Loucy (cell line): ENCODE data around the gene TGFBR3L.

Experiments used
- H2AFZ ChIP-seq: fragments of 200-600 bp; sonication (generic); 2 replicates; pipeline ENCODE4 v1.6.0; 2016; ENCODE audit warnings: antibody characterized with exemption, mild to moderate bottlenecking, low read length, moderate library complexity
- H3F3A ChIP-seq: fragments of 200-600 bp; 2 replicates; pipeline ENCODE4 v1.6.0; 2016; ENCODE audit warnings: antibody characterized with exemption, low read depth, mild to moderate bottlenecking
- H3K27me3 ChIP-seq: fragments of 200-600 bp; sonication (generic); 2 replicates; pipeline ENCODE4 v1.6.1; 2014; ENCODE audit warnings: low read length, mild to moderate bottlenecking; ENCODE audit not compliant: insufficient read depth, poor library complexity, severe bottlenecking
- H3K36me3 ChIP-seq: fragments of 200-600 bp; sonication (generic); 2 replicates; pipeline ENCODE4 v1.6.1; 2016; ENCODE audit warnings: low read length; ENCODE audit not compliant: insufficient read depth
- H3K4me1 ChIP-seq: fragments of 200-600 bp; sonication (generic); 2 replicates; pipeline ENCODE4 v1.5.1; 2014; ENCODE audit warnings: low read length, mild to moderate bottlenecking; ENCODE audit not compliant: insufficient read depth, poor library complexity, severe bottlenecking
- H3K4me2 ChIP-seq: fragments of 200-600 bp; sonication (generic); 2 replicates; pipeline ENCODE4 v1.6.0; 2014; ENCODE audit warnings: antibody characterized with exemption, low read length, low read depth, mild to moderate bottlenecking; ENCODE audit not compliant: poor library complexity, severe bottlenecking
- H3K4me3 ChIP-seq: fragments of 200-600 bp; sonication (generic); 2 replicates; pipeline ENCODE4 v1.5.1; 2014; ENCODE audit warnings: low read length, mild to moderate bottlenecking, mixed read lengths; ENCODE audit not compliant: poor library complexity, severe bottlenecking
- H3K79me2 ChIP-seq: fragments of 200-600 bp; sonication (generic); 2 replicates; pipeline ENCODE4 v1.6.1; 2014; ENCODE audit warnings: low read length; ENCODE audit not compliant: insufficient read depth
- H3K9ac ChIP-seq: fragments of 200-600 bp; sonication (generic); 2 replicates; pipeline ENCODE4 v1.6.0; 2014; ENCODE audit warnings: mild to moderate bottlenecking, low read depth, low read length, moderate library complexity; ENCODE audit not compliant: poor library complexity, severe bottlenecking
- H3K9me2 ChIP-seq: fragments of 200-600 bp; sonication (generic); replicated peaks from 2 replicates; pipeline ENCODE4 v1.6.1; 2016; ENCODE audit warnings: low read depth, low read length, mixed read lengths
- H3K9me3 ChIP-seq: fragments of 200-600 bp; sonication (generic); 2 replicates; pipeline ENCODE4 v1.6.1; 2014; ENCODE audit warnings: mild to moderate bottlenecking, antibody characterized with exemption, low read length, low read depth; ENCODE audit not compliant: insufficient read depth
- H4K20me1 ChIP-seq: fragments of 200-600 bp; sonication (generic); 2 replicates; pipeline ENCODE4 v1.6.0; 2014; ENCODE audit warnings: antibody characterized with exemption, low read length, mild to moderate bottlenecking; ENCODE audit not compliant: insufficient read depth, poor library complexity, severe bottlenecking
- CTCF ChIP-seq: fragments of 200-600 bp; sonication (generic); conservative IDR thresholded peaks from 2 replicates; pipeline ENCODE4 v1.5.1; 2014; ENCODE audit warnings: mild to moderate bottlenecking, antibody characterized with exemption, low read length
- EZH2phosphoT487 ChIP-seq: fragments of 200-600 bp; IDR thresholded peaks from 2 replicates; pipeline ENCODE4 v1.6.1; 2018; ENCODE audit warnings: antibody characterized with exemption, mild to moderate bottlenecking, moderate library complexity, borderline replicate concordance

TGFBR3L gene

GRCh38 chr19:7953060-7953459, 38.4 kb downstream of the TGFBR3L start:
- Histone ChIP-seq H3K4me3 (no peak overlapping the region), H4K20me1 (no peaks in the 10 kb centered on the region), H3K27me3 (no peaks in the 10 kb centered on the region), H3K36me3 (peaks cover 5% of the 10 kb centered on the region; the same call in 1 of the 2 replicates), H3K4me1 (peaks cover 4% of the 10 kb centered on the region), H3K4me2 (no peak overlapping the region), H3F3A (no peaks in the 10 kb centered on the region), H3K9ac (no peak overlapping the region), H3K9me2 (no peaks in the 10 kb centered on the region), H3K79me2 (no peaks in the 10 kb centered on the region), H3K9me3 (no peaks in the 10 kb centered on the region), H2AFZ (no peak overlapping the region)
- TF ChIP-seq EZH2phosphoT487 (no peak), CTCF (no peak)

GRCh38 chr19:7953576-7953975, 38.9 kb downstream of the TGFBR3L start:
- Histone ChIP-seq H3K9me2 (no peaks in the 10 kb centered on the region), H2AFZ (no peak overlapping the region), H3K36me3 (peaks cover 9% of the 10 kb centered on the region; the same call in 1 of the 2 replicates), H3K79me2 (no peaks in the 10 kb centered on the region), H3F3A (no peaks in the 10 kb centered on the region), H3K4me2 (no peak overlapping the region), H3K27me3 (no peaks in the 10 kb centered on the region), H3K9ac (no peak overlapping the region), H4K20me1 (no peaks in the 10 kb centered on the region), H3K4me3 (no peak overlapping the region), H3K9me3 (no peaks in the 10 kb centered on the region), H3K4me1 (peaks cover 4% of the 10 kb centered on the region)
- TF ChIP-seq EZH2phosphoT487 (no peak), CTCF (no peak)

- TF ChIP-seq CTCF = no peak
- TF ChIP-seq EZH2phosphoT487 = no peak
- Histone ChIP-seq H3K9me3 (no peaks in the 10 kb centered on the region), H3K4me3 (no peak overlapping the region), H3K4me1 (peaks cover 4% of the 10 kb centered on the region), H3F3A (no peaks in the 10 kb centered on the region), H3K27me3 (no peaks in the 10 kb centered on the region), H3K9ac (no peak overlapping the region), H3K79me2 (no peaks in the 10 kb centered on the region), H4K20me1 (no peaks in the 10 kb centered on the region), H3K36me3 (peaks cover 21% of the 10 kb centered on the region; the same call in 1 of the 2 replicates), H3K9me2 (no peaks in the 10 kb centered on the region), H3K4me2 (no peak overlapping the region), H2AFZ (no peak overlapping the region)
Observed at GRCh38 chr19:7955696-7956095, 41.1 kb downstream of the TGFBR3L start.
